ENCODE data around the gene HECTD3.

Gene HECTD3

DNA sequence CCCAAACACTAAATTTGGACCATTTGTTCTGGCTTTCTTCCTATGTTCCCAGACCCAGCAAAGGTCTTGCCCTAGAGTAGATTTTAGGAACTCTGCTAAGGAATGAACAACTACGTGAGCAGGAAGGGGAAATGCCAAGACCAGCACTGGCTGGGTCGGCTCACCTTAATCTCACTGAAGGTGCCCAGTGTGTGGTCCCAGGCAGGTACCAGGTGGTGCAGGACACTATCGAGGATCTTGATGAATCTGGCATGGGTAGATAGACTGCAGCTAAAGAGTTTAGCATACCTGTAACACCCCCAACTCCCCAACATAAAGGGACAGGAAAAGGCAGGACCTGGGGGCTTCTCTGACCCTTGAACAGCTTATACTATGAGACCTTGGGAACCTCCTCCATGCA, 3.0 kb downstream of the HECTD3 start:
- Histone ChIP-seq H3K4me1 (peaks cover 3% of the 10 kb centered on the region; the same call in 1 of the 2 replicates), H3K4me3 (ENCODE audit: low read depth, low read length) (no peak overlapping the region), H3K9me3 (no peaks in the 10 kb centered on the region), H3K27me3 (no peaks in the 10 kb centered on the region), H3K36me3 (no peaks in the 10 kb centered on the region)
- TF ChIP-seq, protein P1, sequence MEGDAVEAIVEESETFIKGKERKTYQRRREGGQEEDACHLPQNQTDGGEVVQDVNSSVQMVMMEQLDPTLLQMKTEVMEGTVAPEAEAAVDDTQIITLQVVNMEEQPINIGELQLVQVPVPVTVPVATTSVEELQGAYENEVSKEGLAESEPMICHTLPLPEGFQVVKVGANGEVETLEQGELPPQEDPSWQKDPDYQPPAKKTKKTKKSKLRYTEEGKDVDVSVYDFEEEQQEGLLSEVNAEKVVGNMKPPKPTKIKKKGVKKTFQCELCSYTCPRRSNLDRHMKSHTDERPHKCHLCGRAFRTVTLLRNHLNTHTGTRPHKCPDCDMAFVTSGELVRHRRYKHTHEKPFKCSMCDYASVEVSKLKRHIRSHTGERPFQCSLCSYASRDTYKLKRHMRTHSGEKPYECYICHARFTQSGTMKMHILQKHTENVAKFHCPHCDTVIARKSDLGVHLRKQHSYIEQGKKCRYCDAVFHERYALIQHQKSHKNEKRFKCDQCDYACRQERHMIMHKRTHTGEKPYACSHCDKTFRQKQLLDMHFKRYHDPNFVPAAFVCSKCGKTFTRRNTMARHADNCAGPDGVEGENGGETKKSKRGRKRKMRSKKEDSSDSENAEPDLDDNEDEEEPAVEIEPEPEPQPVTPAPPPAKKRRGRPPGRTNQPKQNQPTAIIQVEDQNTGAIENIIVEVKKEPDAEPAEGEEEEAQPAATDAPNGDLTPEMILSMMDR (IDR thresholded peaks at IDR 0.05; ENCODE audit: low read depth, low read length): no peak
- DNase-seq: no peak

DNA sequence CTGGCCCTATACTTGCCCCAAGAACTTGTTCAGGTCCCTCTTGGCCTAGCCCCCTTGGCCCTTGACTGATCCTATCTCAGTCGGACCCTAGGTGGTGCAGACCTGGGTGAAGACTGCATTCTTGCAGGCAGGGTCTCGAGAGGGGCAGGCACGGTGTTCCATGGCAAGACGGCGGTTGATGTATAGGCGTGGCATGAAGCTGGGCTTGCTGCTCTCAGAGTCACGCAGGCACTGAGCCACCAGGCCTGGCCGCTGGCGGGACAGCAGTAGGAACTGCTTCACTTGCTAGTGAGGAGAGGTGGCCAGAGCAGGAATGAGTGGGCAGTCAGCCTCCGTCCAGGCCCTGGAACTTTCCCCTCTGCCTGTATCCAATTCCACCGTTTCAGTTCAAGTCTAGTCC, 3.8 kb downstream of the HECTD3 start:
- Histone ChIP-seq H3K9me3 (no peaks in the 10 kb centered on the region), H3K36me3 (no peaks in the 10 kb centered on the region), H3K4me3 (ENCODE audit: low read depth, low read length) (no peak overlapping the region), H3K27me3 (no peaks in the 10 kb centered on the region), H3K4me1 (peaks cover 3% of the 10 kb centered on the region; the same call in 1 of the 2 replicates)
- TF ChIP-seq, protein P1 (IDR thresholded peaks at IDR 0.05; ENCODE audit: low read depth, low read length): no peak
- DNase-seq: no peak

DNA sequence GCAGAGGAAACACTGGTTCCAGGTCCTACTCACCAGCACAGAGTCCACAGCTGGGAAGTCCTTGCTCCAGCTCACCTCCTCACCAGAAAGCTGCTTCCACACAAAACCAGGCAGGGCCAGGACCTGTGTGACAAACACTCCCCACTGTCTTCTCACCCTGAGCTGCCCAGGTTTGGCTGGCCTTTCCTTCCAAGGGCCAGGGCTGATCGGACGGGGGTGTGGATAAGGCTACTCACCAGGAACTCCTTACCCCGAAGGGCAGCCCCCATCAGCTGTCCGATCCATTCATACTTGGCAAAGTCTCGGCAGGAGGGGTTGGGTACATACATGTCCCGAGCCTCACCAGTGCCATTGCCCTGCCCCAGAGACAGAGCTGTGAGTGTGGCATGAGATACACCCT, 5.4 kb downstream of the HECTD3 start:
- Histone ChIP-seq H3K4me3 (ENCODE audit: low read depth, low read length) (no peak overlapping the region), H3K36me3 (no peaks in the 10 kb centered on the region), H3K27me3 (no peaks in the 10 kb centered on the region), H3K4me1 (no peaks in the 10 kb centered on the region), H3K9me3 (no peaks in the 10 kb centered on the region)
- DNase-seq: no peak
- TF ChIP-seq, protein P1 (IDR thresholded peaks at IDR 0.05; ENCODE audit: low read depth, low read length): no peak

DNA sequence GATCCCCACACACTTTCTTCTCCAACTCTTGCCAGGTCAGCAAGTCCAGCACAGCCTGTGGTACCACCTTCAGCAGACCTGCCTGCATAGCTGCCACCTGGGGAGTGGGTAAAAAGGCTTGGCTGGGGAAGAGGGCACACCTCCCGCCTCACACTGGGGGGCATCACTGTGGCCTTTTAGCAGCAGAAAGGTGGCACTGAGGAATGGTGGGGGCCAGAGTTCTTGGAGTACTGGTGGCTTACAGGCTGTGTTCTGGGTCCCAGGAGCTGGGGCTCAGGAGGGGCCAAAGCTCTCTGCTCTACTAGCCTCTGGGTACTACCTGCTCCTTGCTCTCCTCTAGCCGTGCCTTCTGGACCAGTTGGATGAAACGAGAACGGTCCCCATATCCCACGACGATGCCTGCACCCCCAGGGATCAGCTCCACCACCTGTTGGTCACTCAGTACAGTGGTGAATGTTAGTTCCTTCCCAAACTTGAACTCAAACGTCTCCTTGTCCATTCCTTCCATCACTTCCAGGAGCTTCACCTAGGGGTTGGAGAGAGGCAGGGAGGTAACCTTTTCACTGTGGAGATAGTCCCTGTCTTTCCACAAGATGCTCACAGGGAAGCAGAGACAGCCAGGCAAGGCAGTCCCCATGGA, 6.7 kb downstream of the HECTD3 start:
- no peak for DNase-seq
- H3K36me3 ChIP-seq: no peaks in the 10 kb centered on the region
- TF ChIP-seq, protein P1 (IDR thresholded peaks at IDR 0.05; ENCODE audit: low read depth, low read length): no peak
- H3K4me1 ChIP-seq: no peaks in the 10 kb centered on the region
- no peaks in the 10 kb centered on the region for H3K27me3 ChIP-seq
- no peaks in the 10 kb centered on the region for H3K9me3 ChIP-seq
- no peak overlapping the region for H3K4me3 ChIP-seq (ENCODE audit: low read depth, low read length)

DNA sequence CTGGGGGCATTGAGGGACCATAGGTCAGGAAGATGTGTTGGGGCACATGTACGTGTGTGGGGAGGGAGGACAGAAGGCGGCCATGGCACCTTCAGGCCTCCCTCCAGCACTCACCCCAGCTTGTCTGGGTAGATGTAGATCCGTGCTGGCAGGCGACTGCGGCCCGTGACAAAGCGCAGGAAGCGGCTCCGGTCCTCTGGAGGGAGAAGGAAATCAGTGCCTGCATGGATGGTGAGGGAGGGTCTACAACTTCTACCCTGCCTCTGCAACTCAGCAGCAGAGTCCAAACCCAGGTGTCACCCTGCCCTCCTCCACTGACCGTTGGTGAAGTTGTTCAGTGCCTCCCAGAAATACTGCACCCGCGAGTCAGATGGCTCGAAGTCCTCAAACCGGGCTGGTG, 7.4 kb downstream of the HECTD3 start:
- H3K4me1 ChIP-seq: no peaks in the 10 kb centered on the region
- no peaks in the 10 kb centered on the region for H3K9me3 ChIP-seq
- no peak overlapping the region for H3K4me3 ChIP-seq (ENCODE audit: low read depth, low read length)
- TF ChIP-seq, protein P1 (IDR thresholded peaks at IDR 0.05; ENCODE audit: low read depth, low read length): no peak
- H3K36me3 ChIP-seq: no peaks in the 10 kb centered on the region
- no peak for DNase-seq
- no peaks in the 10 kb centered on the region for H3K27me3 ChIP-seq
